Measurements from ENCODE around the gene DTX2. TPM values are rescaled to one million over a fixed set of nuclear protein-coding genes. Genes with fewer than 3 reads are reported as not detected.
"Not testable (repeated sequence)": the region's sequence is repeated elsewhere in the genome, so short reads cannot be mapped to it uniquely, and the experiment has no call there.

DTX2 gene
- total RNA-seq, 1 donor: 14.5 TPM

- not testable (repeated sequence) for DNase-seq (ENCODE audit: low read depth in 2 of 3, low spot score in 2 of 3)
Measured at GRCh38 chr7:76485822-76486610, 24.5 kb downstream of the DTX2 start.

DNA sequence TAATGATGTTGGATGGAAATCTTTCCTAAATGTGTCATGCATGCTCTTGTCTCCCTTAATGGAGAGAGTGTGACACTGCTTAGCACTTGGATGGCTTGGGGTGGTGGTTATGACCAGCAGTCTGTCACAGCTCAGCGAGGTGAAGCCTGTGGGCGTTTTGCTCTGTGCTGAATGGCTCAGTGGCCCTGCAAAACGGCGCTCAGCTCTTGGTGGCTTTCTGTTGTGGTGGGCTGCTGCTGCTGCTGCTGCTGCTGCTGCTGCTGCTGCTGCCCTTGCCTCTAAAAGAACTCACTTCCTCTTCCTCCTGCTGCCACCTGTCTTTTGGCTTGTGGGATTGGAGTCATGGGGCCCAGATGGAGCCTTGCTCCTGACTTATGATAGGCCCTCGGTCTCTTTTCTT, 25.1 kb downstream of the DTX2 start:
- DNase-seq (ENCODE audit: low read depth in 2 of 3, low spot score in 2 of 3): not testable (repeated sequence)

DNA sequence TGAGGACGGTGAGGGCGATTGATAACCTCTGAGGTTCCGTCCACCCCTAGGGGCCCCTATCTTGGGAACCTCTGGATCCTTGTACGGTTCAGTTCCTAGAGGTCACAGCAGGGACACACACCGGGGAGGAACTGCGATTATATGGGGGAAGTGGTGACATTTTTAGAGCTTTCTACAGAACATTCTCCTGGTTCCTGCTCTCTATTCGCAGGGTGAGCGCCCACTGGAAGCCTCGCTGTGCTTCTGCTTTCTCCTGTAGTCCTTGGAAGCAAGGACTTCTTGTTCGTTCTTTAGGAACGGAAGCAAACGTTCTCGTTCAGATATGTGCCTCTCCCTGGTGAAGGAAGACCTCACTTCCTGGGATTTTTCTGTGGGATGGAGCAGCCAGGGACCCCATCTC, 26.5 kb downstream of the DTX2 start:
- DNase-seq (ENCODE audit: low read depth in 2 of 3, low spot score in 2 of 3): not testable (repeated sequence)

- DNase-seq (ENCODE audit: low read depth in 2 of 3, low spot score in 2 of 3): not testable (repeated sequence)
Measured at GRCh38 chr7:76492139-76492538, 30.6 kb downstream of the DTX2 start.

DNA sequence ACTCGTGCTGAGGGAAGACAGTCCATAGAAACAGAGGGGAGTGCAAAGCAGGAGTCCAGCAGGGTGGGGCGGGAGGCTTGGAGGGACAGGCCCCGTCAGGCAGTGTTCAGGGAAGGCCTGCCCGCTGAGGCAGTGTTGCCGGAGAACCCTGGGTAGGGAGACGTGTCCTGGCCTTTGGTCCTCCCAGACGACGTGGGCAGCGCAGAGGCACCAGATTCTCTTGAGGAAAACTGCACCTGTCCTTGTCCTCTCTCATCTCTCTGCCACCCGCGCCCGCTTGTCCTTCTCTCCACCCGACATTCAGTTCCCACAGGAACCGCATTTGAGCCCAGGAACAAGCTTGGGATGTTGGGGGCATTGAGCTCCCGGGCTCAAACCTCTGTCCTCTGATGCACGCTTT, 34.2 kb downstream of the DTX2 start:
- DNase-seq (ENCODE audit: low read depth in 2 of 3, low spot score in 2 of 3): not testable (repeated sequence)

- not testable (repeated sequence) for DNase-seq (ENCODE audit: low read depth in 2 of 3, low spot score in 2 of 3)
Measured at GRCh38 chr7:76497918-76498582, 36.5 kb downstream of the DTX2 start.

DNA sequence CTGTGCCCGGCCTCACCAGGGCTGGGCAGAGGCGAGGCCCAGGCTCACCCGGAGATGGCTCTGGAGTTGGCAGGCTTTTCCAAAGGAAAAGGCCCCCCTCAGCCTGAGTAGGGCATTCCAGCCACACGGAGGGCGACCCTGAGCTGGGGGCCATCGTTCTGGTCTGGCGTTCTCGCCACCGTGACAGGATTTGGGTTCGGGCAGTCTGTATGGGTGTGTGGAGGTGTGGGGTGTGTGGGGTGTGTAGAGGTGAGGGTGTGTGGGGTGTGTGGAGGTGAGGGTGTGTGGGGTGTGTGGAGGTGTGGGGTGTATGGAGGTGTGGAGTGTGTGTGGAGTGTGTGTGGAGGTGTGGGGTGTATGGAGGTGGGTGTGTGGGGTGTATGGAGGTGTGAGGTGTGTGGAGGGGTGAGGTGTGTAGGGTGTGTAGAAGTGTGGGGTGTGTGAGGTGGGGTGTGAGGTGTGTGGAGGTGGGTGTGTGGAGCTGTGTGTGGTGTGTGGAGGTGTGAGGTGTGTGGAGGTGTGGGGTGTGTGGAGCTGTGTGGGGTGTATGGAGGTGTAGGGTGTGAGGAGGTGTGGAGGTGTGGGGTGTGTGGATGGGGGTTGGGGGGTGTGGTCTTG, 37.2 kb downstream of the DTX2 start:
- DNase-seq (ENCODE audit: low read depth in 2 of 3, low spot score in 2 of 3): not testable (repeated sequence)

GRCh38 chr7:76499201-76499923, 37.9 kb downstream of the DTX2 start:
- not testable (repeated sequence) for DNase-seq (ENCODE audit: low read depth in 2 of 3, low spot score in 2 of 3)

GRCh38 chr7:76499924-76500241, 38.4 kb downstream of the DTX2 start:
- DNase-seq (ENCODE audit: low read depth in 2 of 3, low spot score in 2 of 3): not testable (repeated sequence)

DNA sequence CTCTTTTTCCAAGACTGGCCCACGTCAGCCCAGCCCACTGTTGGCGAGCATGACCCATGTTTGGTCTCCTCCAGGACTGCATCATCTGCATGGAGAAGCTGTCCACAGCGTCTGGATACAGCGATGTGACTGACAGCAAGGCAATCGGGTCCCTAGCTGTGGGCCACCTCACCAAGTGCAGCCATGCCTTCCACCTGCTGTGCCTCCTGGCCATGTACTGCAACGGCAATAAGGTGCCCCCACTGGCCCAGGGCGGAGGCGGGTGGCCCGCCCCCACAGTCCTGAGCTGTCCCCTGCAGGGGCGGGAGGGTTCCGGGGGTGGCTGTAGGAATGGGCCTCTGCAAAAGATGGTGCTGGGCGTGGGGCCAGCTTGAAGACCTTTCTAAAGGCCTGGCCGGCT, 40.7 kb downstream of the DTX2 start:
- not testable (repeated sequence) for DNase-seq (ENCODE audit: low read depth in 2 of 3, low spot score in 2 of 3)

DNA sequence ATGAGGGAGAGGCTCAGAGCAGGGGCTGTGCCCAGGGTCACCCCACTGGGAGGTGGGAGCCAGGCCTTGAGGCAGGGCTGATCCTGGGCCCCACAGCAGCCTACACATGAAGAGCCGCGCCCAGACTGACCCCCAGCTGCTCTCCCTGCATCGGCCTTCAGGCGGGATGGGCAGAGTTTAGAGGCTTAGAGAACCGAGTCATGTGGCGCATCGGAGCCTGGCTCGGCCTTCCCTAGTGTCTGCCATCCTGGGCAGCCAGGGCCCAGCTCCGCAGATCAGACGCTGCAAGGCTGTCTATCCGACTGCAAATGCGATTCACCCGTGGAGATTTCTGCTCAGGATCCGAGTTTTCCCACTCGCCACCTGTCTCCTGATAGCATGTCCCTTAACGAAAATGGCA, 41.3 kb downstream of the DTX2 start:
- DNase-seq (ENCODE audit: low read depth in 2 of 3, low spot score in 2 of 3): not testable (repeated sequence)

- not testable (repeated sequence) for DNase-seq (ENCODE audit: low read depth in 2 of 3, low spot score in 2 of 3)
Measured at GRCh38 chr7:76503244-76503643, 41.7 kb downstream of the DTX2 start.

DNA sequence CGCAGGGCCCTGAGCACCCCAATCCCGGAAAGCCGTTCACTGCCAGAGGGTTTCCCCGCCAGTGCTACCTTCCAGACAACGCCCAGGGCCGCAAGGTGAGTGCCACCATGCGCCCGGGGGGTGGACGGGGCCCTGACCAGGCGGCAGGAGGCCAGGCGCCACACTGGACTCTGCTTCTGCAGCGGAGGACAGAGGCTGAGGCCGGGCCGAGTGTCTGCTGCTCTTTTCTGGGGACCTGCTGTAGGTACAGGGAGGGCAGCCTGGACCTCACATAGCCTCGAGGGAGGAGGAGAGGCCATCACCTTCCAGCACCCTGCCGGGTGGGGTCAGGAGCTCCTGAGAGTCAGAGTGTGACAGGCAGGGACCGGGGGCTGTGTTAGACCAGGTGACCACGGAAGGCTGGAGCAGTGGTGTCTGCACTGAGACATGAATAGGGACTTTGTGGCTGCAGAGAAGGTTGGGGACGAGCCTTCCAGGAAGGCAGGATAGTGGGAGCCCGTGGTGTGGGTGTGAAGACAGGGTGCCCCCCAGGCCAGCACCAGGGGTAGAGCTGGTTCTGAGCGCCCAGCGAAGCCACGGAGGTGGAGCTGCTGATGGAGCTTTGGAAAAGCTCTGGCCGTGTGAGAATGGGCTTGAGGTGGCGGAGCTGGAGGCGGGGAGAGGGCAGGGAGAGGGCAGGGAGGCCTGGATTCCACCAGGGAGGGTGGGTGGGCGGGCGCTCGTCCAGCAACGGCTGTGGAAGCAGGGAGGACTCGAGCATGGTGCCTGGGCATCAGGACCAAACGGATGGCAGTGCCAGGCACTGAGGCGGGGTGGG, 43.0 kb downstream of the DTX2 start:
- not testable (repeated sequence) for DNase-seq (ENCODE audit: low read depth in 2 of 3, low spot score in 2 of 3)

DNA sequence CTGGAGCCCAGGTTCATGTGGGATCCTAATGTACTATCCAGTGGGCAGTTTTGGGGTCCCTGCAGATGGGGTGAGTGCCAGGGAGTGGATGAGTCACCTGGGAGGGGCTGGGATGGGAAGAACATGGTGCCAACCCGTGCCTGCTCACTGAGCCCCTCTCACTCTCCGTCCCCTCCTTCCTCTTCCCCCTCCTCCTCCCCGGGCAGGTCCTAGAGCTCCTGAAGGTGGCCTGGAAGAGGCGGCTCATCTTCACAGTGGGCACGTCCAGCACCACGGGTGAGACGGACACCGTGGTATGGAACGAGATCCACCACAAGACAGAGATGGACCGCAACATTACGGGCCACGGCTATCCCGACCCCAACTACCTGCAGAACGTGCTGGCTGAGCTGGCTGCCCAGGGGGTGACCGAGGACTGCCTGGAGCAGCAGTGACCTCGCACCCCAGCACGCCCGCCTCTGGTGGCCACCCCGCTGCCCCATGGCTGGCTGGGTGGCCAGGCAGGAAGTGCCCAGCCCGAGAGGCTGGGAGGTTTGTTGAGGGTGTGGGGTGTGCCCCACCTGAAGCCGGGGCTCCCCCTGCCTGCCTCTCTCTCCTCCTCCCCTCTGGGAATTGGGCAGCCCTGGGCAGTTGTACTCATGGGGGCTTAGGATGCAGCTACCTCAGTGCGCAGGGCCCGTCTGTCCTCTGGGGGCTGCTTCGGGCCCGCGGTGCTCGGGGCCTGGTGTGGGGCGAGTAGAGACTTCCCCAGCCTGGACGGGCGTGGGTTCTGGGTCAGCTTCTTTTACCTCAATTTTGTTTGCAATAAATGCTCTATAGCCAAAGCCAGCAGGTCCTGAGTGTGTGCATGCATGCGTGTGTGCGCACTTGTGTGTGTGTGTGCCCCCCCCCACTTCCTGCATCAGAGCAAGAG, 43.9 kb downstream of the DTX2 start:
- DNase-seq (ENCODE audit: low read depth in 2 of 3, low spot score in 2 of 3): no peak

DNA sequence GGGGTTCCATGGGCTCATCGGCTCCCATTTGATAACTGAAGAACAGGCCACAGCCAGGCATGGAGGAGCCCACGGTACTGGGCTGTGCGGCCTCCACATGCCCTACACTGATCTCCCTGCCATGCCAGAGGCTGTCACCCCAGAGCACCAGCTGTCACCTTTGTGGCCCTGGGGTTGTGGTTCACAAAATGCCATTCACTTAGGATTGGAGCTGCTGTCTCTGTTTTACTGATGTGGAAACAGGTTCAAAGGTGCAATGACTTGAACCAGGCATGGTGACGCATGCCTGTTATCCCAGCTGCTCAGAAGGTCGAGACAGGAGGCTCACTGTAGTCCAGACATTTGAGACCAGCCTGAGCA, 44.6 kb downstream of the DTX2 start:
- no peak for DNase-seq (ENCODE audit: low read depth in 2 of 3, low spot score in 2 of 3)

GRCh38 chr7:76506643-76507042, 45.1 kb downstream of the DTX2 start:
- DNase-seq (ENCODE audit: low read depth in 2 of 3, low spot score in 2 of 3): not testable (repeated sequence)

DNA sequence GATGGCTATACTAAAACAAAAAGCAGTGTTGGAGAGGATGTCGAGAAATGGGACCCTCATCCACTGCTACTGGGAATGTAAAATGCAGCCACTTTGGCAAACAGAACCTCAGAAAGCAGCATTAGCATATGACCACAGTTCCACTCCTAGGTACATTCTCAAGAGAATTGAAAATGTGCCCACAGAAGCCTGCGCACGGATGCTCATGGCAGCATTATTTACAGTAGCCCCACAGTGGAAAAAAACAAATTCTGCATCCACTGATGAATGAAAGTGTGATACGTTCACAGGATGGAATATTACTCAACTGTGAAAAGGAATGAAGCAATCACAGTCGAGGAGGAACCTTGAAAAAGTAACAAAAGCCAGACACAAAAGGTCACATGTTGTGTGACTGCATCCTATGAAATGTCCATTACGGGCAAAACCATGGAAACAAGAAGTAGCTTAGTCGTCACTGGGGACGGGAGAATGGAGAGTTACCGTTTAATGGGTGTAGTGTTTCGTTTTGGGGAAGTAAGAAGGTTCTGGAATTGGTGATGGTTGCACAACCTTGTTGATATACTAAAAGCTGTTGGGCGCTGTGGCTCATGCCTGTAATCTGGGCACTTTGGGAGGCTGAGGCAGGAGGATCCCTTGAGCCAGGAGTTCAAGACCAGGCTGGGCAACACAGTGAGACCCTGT, 46.4 kb downstream of the DTX2 start:
- DNase-seq (ENCODE audit: low read depth in 2 of 3, low spot score in 2 of 3): peak in 1 of 3 donors; percentile 21

DNA sequence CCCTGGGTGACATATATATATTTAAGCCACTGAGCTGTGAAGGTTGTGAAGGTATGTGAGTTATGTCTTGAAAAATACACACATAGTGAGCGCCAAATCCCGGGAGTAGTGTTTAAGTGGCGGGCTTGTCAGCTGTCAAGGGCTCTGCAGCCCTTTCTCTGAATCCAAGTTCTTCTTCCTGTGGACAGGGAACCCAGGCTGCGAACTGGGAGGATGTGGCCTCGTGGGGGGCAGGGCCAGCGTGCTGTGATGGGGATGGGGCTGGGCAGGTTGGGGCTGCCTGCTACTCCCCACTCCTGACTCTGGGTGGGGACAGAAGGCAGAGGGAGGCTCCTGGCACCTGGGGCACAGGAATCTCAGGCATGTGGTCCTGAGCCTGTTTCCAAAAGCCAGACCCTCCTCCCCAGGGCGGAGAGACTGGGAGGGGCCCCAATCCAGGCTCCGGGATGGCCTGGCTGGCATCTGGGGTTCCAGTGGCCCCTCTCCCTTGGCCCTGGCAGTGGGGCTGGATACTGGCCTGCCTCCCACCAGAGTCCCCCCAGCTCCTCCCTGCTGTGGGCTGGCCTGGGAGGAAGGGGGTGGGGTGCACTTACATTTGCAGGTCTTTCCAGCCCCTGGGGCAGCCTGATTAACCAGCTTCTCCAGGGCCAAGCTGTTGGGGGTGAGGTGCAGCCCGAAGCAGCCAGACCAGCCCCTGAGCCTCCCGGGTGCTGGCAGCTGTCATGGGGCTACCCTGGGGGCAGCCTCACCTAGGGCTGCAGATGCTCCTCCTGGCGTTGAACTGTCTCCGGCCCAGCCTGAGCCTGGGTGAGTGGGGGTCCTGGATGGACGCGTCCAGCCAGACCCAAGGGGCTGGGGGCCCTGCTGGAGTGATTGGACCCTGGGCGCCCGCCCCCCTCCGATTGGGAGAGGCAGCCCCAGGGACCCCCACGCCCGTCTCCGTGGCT, 48.7 kb downstream of the DTX2 start, which contains the start of gene UPK3B:
Gene UPK3B, plus strand, starts transcription at position 622 of the 947 bp plus-strand sequence. Its CDS starts 101 bp downstream, at position 723.
- no peak for DNase-seq (ENCODE audit: low read depth in 2 of 3, low spot score in 2 of 3)
